ENCODE results near the gene PRKCB.

The PRKCB gene

DNA sequence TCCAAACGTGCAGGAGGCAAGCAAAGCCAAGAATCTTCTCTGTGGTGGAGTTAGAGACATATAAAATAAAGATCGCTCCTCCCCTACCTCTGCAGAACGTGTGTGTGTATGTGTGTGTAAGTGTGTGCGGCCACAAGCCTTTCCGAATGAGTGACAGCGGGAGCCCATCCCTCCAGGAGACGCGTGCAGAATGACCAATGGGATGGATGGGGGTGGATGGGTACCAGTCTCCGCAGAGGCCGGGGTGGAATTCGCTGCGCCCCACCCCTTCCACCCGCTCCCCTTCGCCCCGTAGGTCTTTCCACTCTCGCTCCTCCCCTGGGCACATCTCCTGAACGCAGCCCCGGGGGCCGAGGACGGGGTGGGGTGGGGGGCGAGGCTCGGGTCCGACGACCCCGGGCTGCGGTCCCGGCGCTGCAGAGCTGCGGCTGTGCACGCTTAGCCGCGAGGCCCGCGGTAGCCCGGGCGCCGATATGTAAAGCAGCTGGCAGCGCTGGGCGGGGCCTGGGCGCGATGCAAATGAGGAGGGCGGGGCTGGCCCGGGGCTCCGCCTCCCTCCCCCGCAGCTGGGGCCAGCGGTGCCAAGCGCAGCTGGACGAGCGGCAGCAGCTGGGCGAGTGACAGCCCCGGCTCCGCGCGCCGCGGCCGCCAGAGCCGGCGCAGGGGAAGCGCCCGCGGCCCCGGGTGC, at the start of gene PRKCB:
Gene PRKCB (plus strand): TSS at position 594 of the 688 bp plus-strand sequence.
- Histone ChIP-seq H3K27me3 (ENCODE audit: control insufficient read depth, insufficient read depth, low read length) (peaks cover 11% of the 10 kb centered on the region), H3K36me3 (ENCODE audit: control insufficient read depth, insufficient read depth, low read length) (no peaks in the 10 kb centered on the region), H3K4me3 (ENCODE audit: low read length) (peak within 1 kb of the TSS; percentile 70), H3K27ac (ENCODE audit: low read length) (no peak within 1 kb of the TSS), H3K9me3 (ENCODE audit: control insufficient read depth, insufficient read depth, low read length) (no peaks in the 10 kb centered on the region), H3K4me1 (ENCODE audit: control insufficient read depth, insufficient read depth, low read length) (peaks cover 8% of the 10 kb centered on the region)
- no CpG with 5 or more reads among the region's 63 CpGs for WGBS (ENCODE audit: insufficient coverage, insufficient read length)
- DNase-seq (ENCODE audit: low read depth, low spot score), result peak; percentile 47

- H3K36me3 ChIP-seq (ENCODE audit: control insufficient read depth, insufficient read depth, low read length), result no peaks in the 10 kb centered on the region
- peak overlapping the region; percentile 57 for H3K27ac ChIP-seq (ENCODE audit: low read length)
- peak; percentile 31 for DNase-seq (ENCODE audit: low read depth, low spot score)
- H3K9me3 ChIP-seq (ENCODE audit: control insufficient read depth, insufficient read depth, low read length), result no peaks in the 10 kb centered on the region
- H3K4me1 ChIP-seq (ENCODE audit: control insufficient read depth, insufficient read depth, low read length), result peaks cover 6% of the 10 kb centered on the region; the same call in 1 of the 2 replicates
- WGBS (ENCODE audit: insufficient coverage, insufficient read length), result no CpG with 5 or more reads among the region's 6 CpGs
- H3K4me3 ChIP-seq (ENCODE audit: low read length), result no peak overlapping the region
- no peaks in the 10 kb centered on the region for H3K27me3 ChIP-seq (ENCODE audit: control insufficient read depth, insufficient read depth, low read length)
Observed at GRCh38 chr16:23786964-23787561, 48.7 kb upstream of the PRKCB start.

DNA sequence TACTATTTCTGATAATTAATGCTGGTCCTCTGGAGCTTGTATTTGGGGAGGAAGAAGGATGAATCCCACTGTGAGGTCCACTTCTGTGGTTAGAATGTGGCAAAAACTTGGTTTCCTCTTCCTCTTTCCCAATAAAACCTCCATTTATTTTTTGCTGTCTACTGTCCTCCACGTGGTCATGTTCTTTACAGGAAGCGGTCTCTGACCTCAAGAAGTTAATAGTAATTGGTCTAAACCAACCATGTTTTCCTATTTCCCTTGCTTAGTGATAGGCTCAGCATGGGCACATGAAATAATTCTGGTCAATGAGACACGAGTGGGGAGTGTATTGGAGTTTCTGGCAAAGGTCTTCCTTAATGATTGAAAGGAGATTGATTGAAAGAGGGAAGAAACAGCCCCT, 47.1 kb upstream of the PRKCB start:
- Histone ChIP-seq H3K27me3 (ENCODE audit: control insufficient read depth, insufficient read depth, low read length) (no peaks in the 10 kb centered on the region), H3K36me3 (ENCODE audit: control insufficient read depth, insufficient read depth, low read length) (no peaks in the 10 kb centered on the region), H3K4me1 (ENCODE audit: control insufficient read depth, insufficient read depth, low read length) (peaks cover 6% of the 10 kb centered on the region; the same call in 1 of the 2 replicates), H3K27ac (ENCODE audit: low read length) (no peak overlapping the region), H3K9me3 (ENCODE audit: control insufficient read depth, insufficient read depth, low read length) (no peaks in the 10 kb centered on the region), H3K4me3 (ENCODE audit: low read length) (no peak overlapping the region)
- no peak for DNase-seq (ENCODE audit: low read depth, low spot score)
- WGBS (ENCODE audit: insufficient coverage, insufficient read length), result no CpG with 5 or more reads among the region's 3 CpGs

DNA sequence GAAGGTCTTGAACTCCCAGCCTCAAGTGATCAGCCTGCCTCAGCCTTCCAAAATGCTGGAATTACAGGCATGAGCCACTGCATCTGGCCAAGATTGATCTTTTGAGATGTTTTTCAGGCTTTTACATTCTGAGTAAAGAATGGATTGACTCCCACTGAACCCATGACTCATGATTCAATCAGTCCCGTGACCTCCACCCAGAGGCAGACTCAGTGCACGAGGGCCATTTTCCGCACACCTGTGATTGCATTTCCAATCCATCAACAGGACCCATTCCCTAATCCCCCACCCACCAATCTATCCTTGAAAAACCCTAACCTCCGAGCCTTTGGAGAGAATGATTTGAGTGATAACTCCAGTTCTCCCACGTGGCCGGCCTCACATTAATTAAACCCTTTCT, 40.4 kb upstream of the PRKCB start:
- no peak for DNase-seq (ENCODE audit: low read depth, low spot score)
- H3K4me1 ChIP-seq (ENCODE audit: control insufficient read depth, insufficient read depth, low read length), result peaks cover 2% of the 10 kb centered on the region; the same call in 1 of the 2 replicates
- no peaks in the 10 kb centered on the region for H3K27me3 ChIP-seq (ENCODE audit: control insufficient read depth, insufficient read depth, low read length)
- H3K4me3 ChIP-seq (ENCODE audit: low read length), result no peak overlapping the region
- H3K9me3 ChIP-seq (ENCODE audit: control insufficient read depth, insufficient read depth, low read length), result no peaks in the 10 kb centered on the region
- WGBS (ENCODE audit: insufficient coverage, insufficient read length), result no CpG with 5 or more reads among the region's 6 CpGs
- no peak overlapping the region for H3K27ac ChIP-seq (ENCODE audit: low read length)
- no peaks in the 10 kb centered on the region for H3K36me3 ChIP-seq (ENCODE audit: control insufficient read depth, insufficient read depth, low read length)

DNA sequence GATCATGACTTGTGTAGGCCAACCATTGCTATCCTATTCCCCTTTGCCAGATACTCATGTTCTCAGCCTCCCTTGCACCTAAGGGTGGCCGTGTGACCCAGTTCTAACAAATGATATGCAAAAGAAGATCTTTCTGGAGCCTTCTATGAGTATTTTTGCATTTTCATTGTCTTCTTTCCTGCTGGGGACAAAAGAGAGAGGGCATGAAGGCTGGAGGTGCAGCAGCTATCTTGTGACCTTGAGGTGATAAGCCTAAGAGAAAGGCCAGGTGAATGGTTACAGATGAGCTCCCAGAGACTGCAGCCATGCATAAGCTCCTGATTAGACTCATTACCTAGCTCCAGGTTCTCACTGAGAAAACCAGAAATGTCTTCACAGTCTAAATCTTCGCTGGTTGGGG, 38.8 kb upstream of the PRKCB start:
- peaks cover 1% of the 10 kb centered on the region; the same call in 1 of the 2 replicates for H3K4me1 ChIP-seq (ENCODE audit: control insufficient read depth, insufficient read depth, low read length)
- WGBS (ENCODE audit: insufficient coverage, insufficient read length), result no CpG with 5 or more reads among the region's 2 CpGs
- H3K9me3 ChIP-seq (ENCODE audit: control insufficient read depth, insufficient read depth, low read length), result no peaks in the 10 kb centered on the region
- H3K4me3 ChIP-seq (ENCODE audit: low read length), result no peak overlapping the region
- no peak overlapping the region for H3K27ac ChIP-seq (ENCODE audit: low read length)
- no peak for DNase-seq (ENCODE audit: low read depth, low spot score)
- H3K36me3 ChIP-seq (ENCODE audit: control insufficient read depth, insufficient read depth, low read length), result no peaks in the 10 kb centered on the region
- H3K27me3 ChIP-seq (ENCODE audit: control insufficient read depth, insufficient read depth, low read length), result no peaks in the 10 kb centered on the region

GRCh38 chr16:23801378-23801777, 34.4 kb upstream of the PRKCB start:
- Histone ChIP-seq H3K36me3 (ENCODE audit: control insufficient read depth, insufficient read depth, low read length) (no peaks in the 10 kb centered on the region), H3K27ac (ENCODE audit: low read length) (no peak overlapping the region), H3K4me1 (ENCODE audit: control insufficient read depth, insufficient read depth, low read length) (no peaks in the 10 kb centered on the region), H3K9me3 (ENCODE audit: control insufficient read depth, insufficient read depth, low read length) (no peaks in the 10 kb centered on the region), H3K4me3 (ENCODE audit: low read length) (no peak overlapping the region), H3K27me3 (ENCODE audit: control insufficient read depth, insufficient read depth, low read length) (no peaks in the 10 kb centered on the region)
- peak; percentile 63 for DNase-seq (ENCODE audit: low read depth, low spot score)
- WGBS (ENCODE audit: insufficient coverage, insufficient read length), result no CpG with 5 or more reads among the region's 5 CpGs

DNA sequence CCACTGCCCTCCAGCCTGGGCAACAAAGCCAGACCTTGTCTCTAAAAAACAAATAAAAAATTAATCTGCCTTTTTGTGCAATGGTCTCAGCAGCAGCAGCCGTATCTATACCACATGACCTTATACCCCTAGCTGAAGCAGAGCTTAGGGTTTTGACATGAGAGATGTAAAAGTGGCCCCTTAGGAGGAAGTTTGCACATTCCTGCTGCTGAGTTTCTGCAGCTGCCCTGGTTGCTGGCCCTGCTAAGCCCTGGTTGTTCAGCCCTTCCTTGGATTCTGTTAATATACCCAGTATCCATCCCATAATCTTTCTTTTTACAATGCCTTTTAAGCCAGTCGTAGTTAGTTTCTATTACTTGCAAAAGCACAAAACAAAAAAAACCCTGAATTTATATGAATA, 33.0 kb upstream of the PRKCB start:
- no peak for DNase-seq (ENCODE audit: low read depth, low spot score)
- Histone ChIP-seq H3K27me3 (ENCODE audit: control insufficient read depth, insufficient read depth, low read length) (no peaks in the 10 kb centered on the region), H3K27ac (ENCODE audit: low read length) (no peak overlapping the region), H3K9me3 (ENCODE audit: control insufficient read depth, insufficient read depth, low read length) (no peaks in the 10 kb centered on the region), H3K4me1 (ENCODE audit: control insufficient read depth, insufficient read depth, low read length) (no peaks in the 10 kb centered on the region), H3K4me3 (ENCODE audit: low read length) (no peak overlapping the region), H3K36me3 (ENCODE audit: control insufficient read depth, insufficient read depth, low read length) (no peaks in the 10 kb centered on the region)
- WGBS (ENCODE audit: insufficient coverage, insufficient read length), result no CpG with 5 or more reads among the region's 2 CpGs

- Histone ChIP-seq H3K4me1 (ENCODE audit: control insufficient read depth, insufficient read depth, low read length) (no peaks in the 10 kb centered on the region), H3K36me3 (ENCODE audit: control insufficient read depth, insufficient read depth, low read length) (no peaks in the 10 kb centered on the region), H3K9me3 (ENCODE audit: control insufficient read depth, insufficient read depth, low read length) (no peaks in the 10 kb centered on the region), H3K27ac (ENCODE audit: low read length) (no peak overlapping the region), H3K4me3 (ENCODE audit: low read length) (no peak overlapping the region), H3K27me3 (ENCODE audit: control insufficient read depth, insufficient read depth, low read length) (no peaks in the 10 kb centered on the region)
- DNase-seq (ENCODE audit: low read depth, low spot score), result no peak
- WGBS (ENCODE audit: insufficient coverage, insufficient read length), result no CpG with 5 or more reads among the region's 9 CpGs
Observed at GRCh38 chr16:23803591-23804123, 32.1 kb upstream of the PRKCB start.

DNA sequence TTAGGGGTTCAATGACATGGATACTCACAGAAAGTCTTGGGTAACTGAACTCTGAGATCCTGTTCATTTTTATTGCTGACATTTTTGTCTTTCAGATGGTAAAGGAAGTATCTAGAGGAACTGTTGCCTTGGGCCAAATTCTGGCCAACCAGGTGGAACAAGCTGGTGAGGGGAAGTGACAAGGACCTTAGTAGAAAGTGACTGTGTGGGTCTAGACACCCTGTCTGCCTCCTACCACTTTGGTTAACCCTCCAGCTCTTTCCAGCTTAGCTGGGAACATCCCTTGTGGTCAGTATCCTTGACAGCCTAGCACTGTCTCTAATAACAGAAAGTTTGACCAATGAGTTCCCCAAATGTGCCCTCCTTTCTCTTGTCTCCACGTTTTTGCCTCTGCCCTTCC, 28.8 kb upstream of the PRKCB start:
- DNase-seq (ENCODE audit: low read depth, low spot score), result no peak
- no peak overlapping the region for H3K27ac ChIP-seq (ENCODE audit: low read length)
- no peaks in the 10 kb centered on the region for H3K4me1 ChIP-seq (ENCODE audit: control insufficient read depth, insufficient read depth, low read length)
- no peaks in the 10 kb centered on the region for H3K36me3 ChIP-seq (ENCODE audit: control insufficient read depth, insufficient read depth, low read length)
- H3K27me3 ChIP-seq (ENCODE audit: control insufficient read depth, insufficient read depth, low read length), result no peaks in the 10 kb centered on the region
- no peaks in the 10 kb centered on the region for H3K9me3 ChIP-seq (ENCODE audit: control insufficient read depth, insufficient read depth, low read length)
- H3K4me3 ChIP-seq (ENCODE audit: low read length), result no peak overlapping the region
- no CpG with 5 or more reads among the region's 1 CpG for WGBS (ENCODE audit: insufficient coverage, insufficient read length)

DNA sequence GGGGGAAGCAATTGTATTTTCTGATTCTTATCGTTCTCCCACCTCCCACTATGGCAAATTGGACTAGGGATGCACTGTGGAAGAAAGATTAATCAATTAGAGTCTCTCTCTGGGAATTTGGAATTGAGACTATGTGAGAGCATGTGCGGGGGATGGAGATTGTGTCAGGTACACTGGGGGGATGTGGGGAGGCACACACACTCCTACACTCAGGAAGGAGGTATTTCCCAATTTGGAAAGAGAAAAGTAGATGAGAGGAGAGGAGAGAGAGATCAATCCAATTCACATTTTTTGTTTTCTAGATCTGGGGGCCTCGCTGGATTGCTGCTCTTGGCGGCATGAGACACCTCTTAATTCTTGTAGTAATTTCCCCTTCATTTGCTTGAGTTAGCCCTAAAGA, 14.3 kb upstream of the PRKCB start:
- Histone ChIP-seq H3K27ac (ENCODE audit: low read length) (no peak overlapping the region), H3K36me3 (ENCODE audit: control insufficient read depth, insufficient read depth, low read length) (no peaks in the 10 kb centered on the region), H3K4me1 (ENCODE audit: control insufficient read depth, insufficient read depth, low read length) (no peaks in the 10 kb centered on the region), H3K9me3 (ENCODE audit: control insufficient read depth, insufficient read depth, low read length) (no peaks in the 10 kb centered on the region), H3K4me3 (ENCODE audit: low read length) (no peak overlapping the region), H3K27me3 (ENCODE audit: control insufficient read depth, insufficient read depth, low read length) (no peaks in the 10 kb centered on the region)
- WGBS (ENCODE audit: insufficient coverage, insufficient read length), result no CpG with 5 or more reads among the region's 4 CpGs
- DNase-seq (ENCODE audit: low read depth, low spot score), result no peak

Measured in iPS DF 6.9 (cell line).